Ishikawa (cell line): ENCODE data around the gene ARMC8.

Source experiments
- CEBPB ChIP-seq: IDR thresholded peaks from 2 replicates; pipeline ENCODE4 v1.6.1; 2012
- CREB1 ChIP-seq: IDR thresholded peaks from 2 replicates; pipeline ENCODE4 v1.6.1; 2012; ENCODE audit warnings: low read depth
- EGR1 ChIP-seq: IDR thresholded peaks from 2 replicates; pipeline ENCODE4 v1.6.1; 2012
- EP300 ChIP-seq: IDR thresholded peaks from 2 replicates; pipeline ENCODE4 v1.6.1; 2012; ENCODE audit warnings: borderline replicate concordance
- FOXM1 ChIP-seq: IDR thresholded peaks from 2 replicates; pipeline ENCODE4 v1.6.1; 2012; ENCODE audit warnings: low read depth, borderline replicate concordance
- MAX ChIP-seq: IDR thresholded peaks from 2 replicates; pipeline ENCODE4 v1.6.1; 2012
- NFIC ChIP-seq: IDR thresholded peaks from 2 replicates; pipeline ENCODE4 v1.6.1; 2012
- RAD21 ChIP-seq: IDR thresholded peaks from 2 replicates; pipeline ENCODE4 v1.6.1; 2012; ENCODE audit warnings: low read depth
- REST ChIP-seq: IDR thresholded peaks from 2 replicates; pipeline ENCODE4 v1.6.1; 2012; ENCODE audit warnings: low read depth, mild to moderate bottlenecking
- TAF1 ChIP-seq: IDR thresholded peaks from 2 replicates; pipeline ENCODE4 v1.6.1; 2012; ENCODE audit warnings: low read depth, mild to moderate bottlenecking
- USF1 ChIP-seq: IDR thresholded peaks from 2 replicates; pipeline ENCODE4 v1.6.1; 2012
- YY1 ChIP-seq: IDR thresholded peaks from 2 replicates; pipeline ENCODE4 v1.6.1; 2012; ENCODE audit warnings: low read depth

GRCh38 chr3:138220242-138220641 lies 33.1 kb downstream of the ARMC8 start:
- TF ChIP-seq YY1 (no peak), EP300 (no peak), CREB1 (no peak), RAD21 (no peak), NFIC (no peak), EGR1 (no peak), TAF1 (no peak), CEBPB (no peak), REST (no peak), MAX (no peak), USF1 (no peak), FOXM1 (no peak)
